A549 treated with AZD2906 at 1 μM for 4 hours (cell line): ENCODE data around the gene PCDHA10. TPM values are rescaled to one million over a fixed set of nuclear protein-coding genes. Genes with fewer than 3 reads are reported as not detected.

Source experiments
- total RNA-seq: library from RNA; stranded (reverse); fragments of 200-300 nt; extraction: Qiagen RNA extraction; gene quantifications from 5 replicates; pipeline ENCODE4 v1.2.3, GENCODE V29; 2022

PCDHA10 gene
- total RNA-seq, 1 experiment from 2014 or later, result 0.01 TPM

Other genes starting within 250 kb of the PCDHA10 start
- 3.2 to 4.2 TPM (median 4.0 TPM) in 5 replicates for gene CD14, start 222.7 kb upstream of the PCDHA10 start, total RNA-seq
- 10.6 to 14.5 TPM (median 12.3 TPM) in 5 replicates for gene TMCO6, start 216.4 kb upstream of the PCDHA10 start, total RNA-seq
- 100 to 127 TPM (median 113 TPM) in 5 replicates for gene NDUFA2, start 208.3 kb upstream of the PCDHA10 start, total RNA-seq
- 84.1 to 119 TPM (median 90.9 TPM) in 5 replicates for gene IK, start 208.1 kb upstream of the PCDHA10 start, total RNA-seq
- gene WDR55, start 191.0 kb upstream of the PCDHA10 start, total RNA-seq, result 27.3 to 29.3 TPM (median 27.7 TPM) in 5 replicates
- gene DND1, start 182.3 kb upstream of the PCDHA10 start, total RNA-seq, result 0.42 to 0.92 TPM (median 0.60 TPM) in 5 replicates
- 71.6 to 81.2 TPM (median 75.8 TPM) in 5 replicates for gene HARS1, start 164.5 kb upstream of the PCDHA10 start, total RNA-seq
- gene HARS2, start 164.4 kb upstream of the PCDHA10 start, total RNA-seq, result 34.5 to 42.0 TPM (median 36.8 TPM) in 5 replicates
- gene ZMAT2, start 155.4 kb upstream of the PCDHA10 start, total RNA-seq, result 77.3 to 107 TPM (median 81.6 TPM) in 5 replicates
- gene PCDHA1, start 69.8 kb upstream of the PCDHA10 start, total RNA-seq, result 0.14 to 0.26 TPM (median 0.22 TPM) in 5 replicates
- 0.02 to 0.09 TPM (median 0.06 TPM) in 5 replicates for gene PCDHA2, start 61.0 kb upstream of the PCDHA10 start, total RNA-seq
- 0.82 to 1.0 TPM (median 0.93 TPM) in 5 replicates for gene PCDHA3, start 54.8 kb upstream of the PCDHA10 start, total RNA-seq
- gene PCDHA4, start 48.8 kb upstream of the PCDHA10 start, total RNA-seq, result 1.5 to 2.0 TPM (median 1.8 TPM) in 5 replicates
- gene PCDHA5, start 34.3 kb upstream of the PCDHA10 start, total RNA-seq, result 0.60 to 0.89 TPM (median 0.70 TPM) in 5 replicates
- 0.03 to 0.07 TPM (median 0.07 TPM) in 5 replicates for gene PCDHA6, start 27.9 kb upstream of the PCDHA10 start, total RNA-seq
- gene PCDHA7, start 21.6 kb upstream of the PCDHA10 start, total RNA-seq, result 0.06 to 0.12 TPM (median 0.08 TPM) in 5 replicates
- 0.02 to 0.09 TPM (median 0.07 TPM) in 5 replicates for gene PCDHA8, start 14.7 kb upstream of the PCDHA10 start, total RNA-seq
- gene PCDHA9, start 7.5 kb upstream of the PCDHA10 start, total RNA-seq, result 0.01 TPM in 2 of 5 replicates, not detected in the others
- gene PCDHA11, start 13.1 kb downstream of the PCDHA10 start, total RNA-seq, result 0.04 to 0.24 TPM (median 0.08 TPM) in 5 replicates
- 3.0 to 3.2 TPM (median 3.1 TPM) in 5 replicates for gene PCDHA12, start 19.4 kb downstream of the PCDHA10 start, total RNA-seq
- gene PCDHA13, start 26.2 kb downstream of the PCDHA10 start, total RNA-seq, result 0.03 to 0.06 TPM (median 0.05 TPM) in 5 replicates
- gene PCDHAC1, start 70.4 kb downstream of the PCDHA10 start, total RNA-seq, result 1.7 to 2.2 TPM (median 1.9 TPM) in 5 replicates
- gene PCDHAC2, start 110.6 kb downstream of the PCDHA10 start, total RNA-seq, result 3.2 to 5.7 TPM (median 3.6 TPM) in 5 replicates
- not detected in 5 replicates for gene PCDHB1, start 195.5 kb downstream of the PCDHA10 start, total RNA-seq
- 2.6 to 5.2 TPM (median 3.4 TPM) in 5 replicates for gene PCDHB2, start 238.7 kb downstream of the PCDHA10 start, total RNA-seq
- gene PCDHB3, start 244.6 kb downstream of the PCDHA10 start, total RNA-seq, result 0.02 to 0.03 TPM (median 0.02 TPM) in 3 of 5 replicates, not detected in the others